NB4 (cell line): ENCODE results near the gene E2F3.

Source experiments
- MYC ChIP-seq: IDR thresholded peaks from 2 replicates; pipeline ENCODE4 v1.6.1; 2011; ENCODE audit warnings: low read depth, low read length
- POLR2A ChIP-seq: IDR thresholded peaks from 2 replicates; pipeline ENCODE4 v1.6.1; 2011; ENCODE audit warnings: mild to moderate bottlenecking; ENCODE audit not compliant: insufficient read length; ENCODE audit errors: extremely low read depth
- TF ChIP-seq, protein P1 (sequence below): IDR thresholded peaks from one replicate; pipeline ENCODE4 v1.5.1; 2012; ENCODE audit warnings: low read depth, low read length

DNA sequence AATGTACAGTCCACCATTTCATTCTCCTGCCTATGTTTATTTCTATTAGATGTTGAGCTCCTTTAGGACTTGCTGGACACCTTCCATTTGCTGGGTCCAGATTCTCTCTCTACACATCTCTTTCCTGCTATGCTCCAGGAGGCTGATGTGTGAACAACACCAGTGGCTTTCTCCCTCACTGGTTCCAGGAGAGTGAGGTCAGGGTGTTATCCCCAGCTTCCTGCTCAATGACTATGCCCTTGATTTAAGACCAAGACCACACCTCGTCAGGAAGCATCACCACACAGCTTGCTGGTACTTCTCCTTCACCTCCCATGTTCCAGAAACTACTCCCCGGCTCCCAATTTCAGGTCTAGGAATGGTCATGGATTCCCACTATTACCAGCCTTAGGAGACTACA is 31.3 kb upstream of the E2F3 start:
- TF ChIP-seq POLR2A (no peak), MYC (no peak)
- TF ChIP-seq, protein P1, sequence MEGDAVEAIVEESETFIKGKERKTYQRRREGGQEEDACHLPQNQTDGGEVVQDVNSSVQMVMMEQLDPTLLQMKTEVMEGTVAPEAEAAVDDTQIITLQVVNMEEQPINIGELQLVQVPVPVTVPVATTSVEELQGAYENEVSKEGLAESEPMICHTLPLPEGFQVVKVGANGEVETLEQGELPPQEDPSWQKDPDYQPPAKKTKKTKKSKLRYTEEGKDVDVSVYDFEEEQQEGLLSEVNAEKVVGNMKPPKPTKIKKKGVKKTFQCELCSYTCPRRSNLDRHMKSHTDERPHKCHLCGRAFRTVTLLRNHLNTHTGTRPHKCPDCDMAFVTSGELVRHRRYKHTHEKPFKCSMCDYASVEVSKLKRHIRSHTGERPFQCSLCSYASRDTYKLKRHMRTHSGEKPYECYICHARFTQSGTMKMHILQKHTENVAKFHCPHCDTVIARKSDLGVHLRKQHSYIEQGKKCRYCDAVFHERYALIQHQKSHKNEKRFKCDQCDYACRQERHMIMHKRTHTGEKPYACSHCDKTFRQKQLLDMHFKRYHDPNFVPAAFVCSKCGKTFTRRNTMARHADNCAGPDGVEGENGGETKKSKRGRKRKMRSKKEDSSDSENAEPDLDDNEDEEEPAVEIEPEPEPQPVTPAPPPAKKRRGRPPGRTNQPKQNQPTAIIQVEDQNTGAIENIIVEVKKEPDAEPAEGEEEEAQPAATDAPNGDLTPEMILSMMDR = no peak
